ENCODE results near the gene MAP4K1. TPM values are rescaled to one million over a fixed set of nuclear protein-coding genes. Genes with fewer than 3 reads are reported as not detected.

Gene MAP4K1
- total RNA-seq, 1 donor from 2014 or later: not detected

GRCh38 chr19:38619361-38620174 lies 1.8 kb upstream of the MAP4K1 start:
- Histone ChIP-seq H3K36me3 (ENCODE audit: control insufficient read depth, insufficient read depth, low read length) (peaks cover 13% of the 10 kb centered on the region), H3K4me3 (ENCODE audit: low read depth, low read length) (peak overlapping the region; percentile 81), H3K27me3 (ENCODE audit: control insufficient read depth, insufficient read depth, low read length) (no peaks in the 10 kb centered on the region)
- FAIRE-seq: no peak
- no peak for TF ChIP-seq CTCF (IDR thresholded peaks at IDR 0.05; ENCODE audit: insufficient read depth, low read length, severe bottlenecking)
- DNase-seq (ENCODE audit: low read depth): no peak

GRCh38 chr19:38618590-38619360 lies 1.0 kb upstream of the MAP4K1 start, which contains the start of gene EIF3K:
EIF3K (plus strand) TSS chr19:38619188; CDS start chr19:38619269, 81 bp downstream.
- H3K36me3 ChIP-seq (ENCODE audit: control insufficient read depth, insufficient read depth, low read length): peaks cover 8% of the 10 kb centered on the region
- H3K4me3 ChIP-seq (ENCODE audit: low read depth, low read length): peak within 1 kb of the TSS; percentile 81
- FAIRE-seq (peak; percentile 52), DNase-seq (ENCODE audit: low read depth) (peak; percentile 97)
- H3K27me3 ChIP-seq (ENCODE audit: control insufficient read depth, insufficient read depth, low read length): no peaks in the 10 kb centered on the region
- no peak for TF ChIP-seq CTCF (IDR thresholded peaks at IDR 0.05; ENCODE audit: insufficient read depth, low read length, severe bottlenecking)

GRCh38 chr19:38617283-38617763 lies 430 bp downstream of the MAP4K1 start:
- FAIRE-seq (no peak), DNase-seq (ENCODE audit: low read depth) (no peak)
- H3K27me3 ChIP-seq (ENCODE audit: control insufficient read depth, insufficient read depth, low read length): no peaks in the 10 kb centered on the region
- TF ChIP-seq CTCF (IDR thresholded peaks at IDR 0.05; ENCODE audit: insufficient read depth, low read length, severe bottlenecking): no peak
- no peak overlapping the region for H3K4me3 ChIP-seq (ENCODE audit: low read depth, low read length)
- peaks cover 7% of the 10 kb centered on the region for H3K36me3 ChIP-seq (ENCODE audit: control insufficient read depth, insufficient read depth, low read length)

- Histone ChIP-seq H3K27me3 (ENCODE audit: control insufficient read depth, insufficient read depth, low read length) (no peaks in the 10 kb centered on the region), H3K4me3 (ENCODE audit: low read depth, low read length) (no peak overlapping the region), H3K36me3 (ENCODE audit: control insufficient read depth, insufficient read depth, low read length) (peaks cover 5% of the 10 kb centered on the region)
- TF ChIP-seq CTCF (IDR thresholded peaks at IDR 0.05; ENCODE audit: insufficient read depth, low read length, severe bottlenecking): no peak
- no peak for DNase-seq (ENCODE audit: low read depth)
- no peak for FAIRE-seq
Measured at GRCh38 chr19:38616265-38616664, 1.5 kb downstream of the MAP4K1 start.

GRCh38 chr19:38615007-38615581 lies 2.7 kb downstream of the MAP4K1 start:
- Histone ChIP-seq H3K27me3 (ENCODE audit: control insufficient read depth, insufficient read depth, low read length) (no peaks in the 10 kb centered on the region), H3K36me3 (ENCODE audit: control insufficient read depth, insufficient read depth, low read length) (no peaks in the 10 kb centered on the region), H3K4me3 (ENCODE audit: low read depth, low read length) (no peak overlapping the region)
- no peak for DNase-seq (ENCODE audit: low read depth)
- TF ChIP-seq CTCF (IDR thresholded peaks at IDR 0.05; ENCODE audit: insufficient read depth, low read length, severe bottlenecking): no peak
- FAIRE-seq: no peak

All from bronchial epithelial cell (primary cell).